H9 (cell line): ENCODE data around the gene SEPTIN5. TPM values are rescaled to one million over a fixed set of nuclear protein-coding genes. Genes with fewer than 3 reads are reported as not detected.

Experiments used
- DNase-seq: peaks from one replicate; pipeline ENCODE4 v3.0.0-alpha.2; 2017
- H2AFZ ChIP-seq: one replicate; pipeline ENCODE4 v1.6.1; 2013; ENCODE audit warnings: mild to moderate bottlenecking, low read length, control low read depth, moderate library complexity
- H2AK5ac ChIP-seq: 2 replicates; pipeline ENCODE4 v1.6.1; 2013; ENCODE audit warnings: low read length, control low read depth, mixed read lengths; ENCODE audit not compliant: insufficient read length
- H2BK120ac ChIP-seq: one replicate; pipeline ENCODE4 v1.6.1; 2013; ENCODE audit warnings: low read depth, mild to moderate bottlenecking, low read length, control low read depth, inconsistent platforms; ENCODE audit not compliant: poor library complexity, severe bottlenecking
- H2BK12ac ChIP-seq: 2 replicates; pipeline ENCODE4 v1.6.1; 2013; ENCODE audit warnings: low read length, control low read depth, mixed read lengths, low read depth; ENCODE audit not compliant: insufficient read length
- H2BK15ac ChIP-seq: 2 replicates; pipeline ENCODE4 v1.6.1; 2013; ENCODE audit warnings: low read depth, low read length, control low read depth
- H2BK20ac ChIP-seq: one replicate; pipeline ENCODE4 v1.6.1; 2013; ENCODE audit warnings: low read depth, mild to moderate bottlenecking, low read length, control low read depth, inconsistent platforms; ENCODE audit not compliant: poor library complexity, severe bottlenecking
- H2BK5ac ChIP-seq: 2 replicates; pipeline ENCODE4 v1.6.1; 2013; ENCODE audit warnings: low read length, control low read depth, mixed read lengths; ENCODE audit not compliant: insufficient read length
- H3K14ac ChIP-seq: 2 replicates; pipeline ENCODE4 v1.6.1; 2013; ENCODE audit warnings: low read length, control low read depth; ENCODE audit not compliant: insufficient read depth
- H3K18ac ChIP-seq: 2 replicates; pipeline ENCODE4 v1.6.1; 2013; ENCODE audit warnings: low read depth, mild to moderate bottlenecking, mixed read lengths, low read length, control low read depth; ENCODE audit not compliant: insufficient read length
- H3K23ac ChIP-seq: 2 replicates; pipeline ENCODE4 v1.6.1; 2013; ENCODE audit warnings: low read length, control low read depth, mixed read lengths, low read depth; ENCODE audit not compliant: insufficient read length
- H3K23me2 ChIP-seq: 2 replicates; pipeline ENCODE4 v1.6.1; 2013; ENCODE audit warnings: low read depth, mild to moderate bottlenecking, mixed read lengths, low read length, control low read depth; ENCODE audit not compliant: insufficient read length, poor library complexity, severe bottlenecking
- H3K27ac ChIP-seq: 2 replicates; pipeline ENCODE4 v1.5.1; 2013; ENCODE audit warnings: low read length, control low read depth, mixed read lengths, low read depth; ENCODE audit not compliant: insufficient read length
- H3K27me3 ChIP-seq: 2 replicates; pipeline ENCODE4 v1.6.1; 2013; ENCODE audit warnings: low read length, control low read depth, inconsistent platforms; ENCODE audit not compliant: insufficient read depth
- H3K4ac ChIP-seq: 2 replicates; pipeline ENCODE4 v1.6.1; 2013; ENCODE audit warnings: low read depth, mild to moderate bottlenecking, control low read depth, inconsistent platforms, low read length, moderate library complexity
- H3K4me1 ChIP-seq: 2 replicates; pipeline ENCODE4 v1.6.1; 2013; ENCODE audit warnings: low read length, control low read depth, inconsistent platforms; ENCODE audit not compliant: insufficient read depth
- H3K4me2 ChIP-seq: 2 replicates; pipeline ENCODE4 v1.6.1; 2013; ENCODE audit warnings: low read length, control low read depth, mixed read lengths; ENCODE audit not compliant: insufficient read length, insufficient read depth
- H3K56ac ChIP-seq: 2 replicates; pipeline ENCODE4 v1.6.1; 2013; ENCODE audit warnings: low read depth, mild to moderate bottlenecking, mixed read lengths, low read length, control low read depth; ENCODE audit not compliant: insufficient read length
- H3K79me1 ChIP-seq: 2 replicates; pipeline ENCODE4 v1.6.1; 2013; ENCODE audit warnings: low read depth, mild to moderate bottlenecking, moderate library complexity, low read length, control low read depth, inconsistent platforms; ENCODE audit not compliant: insufficient read depth, poor library complexity, severe bottlenecking
- H3K79me2 ChIP-seq: 2 replicates; pipeline ENCODE4 v1.6.1; 2013; ENCODE audit warnings: low read length, control low read depth, inconsistent platforms; ENCODE audit not compliant: insufficient read depth
- H3K9ac ChIP-seq: 2 replicates; pipeline ENCODE4 v1.6.1; 2013; ENCODE audit warnings: low read length, control low read depth, mixed read lengths; ENCODE audit not compliant: insufficient read length; ENCODE audit errors: extremely low read depth
- H3K9me3 ChIP-seq: one replicate; pipeline ENCODE4 v1.6.1; 2013; ENCODE audit warnings: low read depth, low read length, inconsistent platforms; ENCODE audit not compliant: control insufficient read depth
- H3T11ph ChIP-seq: one replicate; pipeline ENCODE4 v1.6.1; 2013; ENCODE audit warnings: mild to moderate bottlenecking, low read length, control low read depth, inconsistent platforms
- H4K20me1 ChIP-seq: one replicate; pipeline ENCODE4 v1.6.1; 2013; ENCODE audit not compliant: control insufficient read depth, insufficient read length, insufficient read depth
- H4K5ac ChIP-seq: 2 replicates; pipeline ENCODE4 v1.6.1; 2013; ENCODE audit warnings: low read depth, mild to moderate bottlenecking, mixed read lengths, low read length, control low read depth; ENCODE audit not compliant: insufficient read length
- H4K8ac ChIP-seq: replicated peaks from 2 replicates; pipeline ENCODE4 v1.6.1; 2013; ENCODE audit warnings: low read length, control low read depth, mixed read lengths, low read depth; ENCODE audit not compliant: insufficient read length
- H4K91ac ChIP-seq: 2 replicates; pipeline ENCODE4 v1.6.1; 2013; ENCODE audit warnings: low read depth, mild to moderate bottlenecking, moderate library complexity, mixed read lengths, low read length, control low read depth; ENCODE audit not compliant: insufficient read length
- H3K27ac Mint-ChIP-seq, 3 experiments: 2 replicates in 2 of 3; 3 replicates in 1 of 3; pipeline ENCODE4 v1.8.0; 2020 to 2021; ENCODE audit warnings: mixed read lengths in 3 of 3, mild to moderate bottlenecking in 1 of 3, moderate library complexity in 1 of 3
- H3K27me3 Mint-ChIP-seq: 2 replicates; pipeline ENCODE4 v1.8.0; 2021; ENCODE audit warnings: low read depth, mild to moderate bottlenecking, moderate library complexity, mixed read lengths
- H3K36me3 Mint-ChIP-seq, 3 experiments: 2 replicates in 2 of 3; 3 replicates in 1 of 3; pipeline ENCODE4 v1.8.0; 2020 to 2021; ENCODE audit warnings: low read depth in 3 of 3, mixed read lengths in 3 of 3; ENCODE audit not compliant: insufficient read depth in 1 of 3
- H3K4me1 Mint-ChIP-seq, 2 experiments: 2 replicates each; pipeline ENCODE4 v1.8.0; 2020; ENCODE audit warnings: mixed read lengths in 2 of 2
- H3K4me3 Mint-ChIP-seq, 2 experiments: 2 replicates in 1 of 2; 3 replicates in 1 of 2; pipeline ENCODE4 v1.8.0; 2020 to 2021; ENCODE audit warnings: mild to moderate bottlenecking in 2 of 2, mixed read lengths in 2 of 2, moderate library complexity in 1 of 2
- H3K9me3 Mint-ChIP-seq, 2 experiments: 2 replicates in 1 of 2; 3 replicates in 1 of 2; pipeline ENCODE4 v1.8.0; 2020; ENCODE audit warnings: mild to moderate bottlenecking in 2 of 2, mixed read lengths in 2 of 2, moderate library complexity in 1 of 2
- CTCF ChIP-seq: fragments of 200-600 bp; sonication (generic); conservative IDR thresholded peaks from 3 replicates; pipeline ENCODE4 v1.8.0; 2021; ENCODE audit warnings: antibody characterized with exemption, mild to moderate bottlenecking
- WGBS: extraction: QIAGEN DNeasy Blood & Tissue Kit; methylation state at CpG from one replicate; pipeline ENCODE4 v1.1.7; 2013; ENCODE audit warnings: missing lambda C conversion rate, low lambda C conversion rate, mixed read lengths; ENCODE audit not compliant: insufficient read length; ENCODE audit errors: extremely low coverage; 5-methylcytosine and 5-hydroxymethylcytosine counted together
- total RNA-seq: library from RNA; stranded (reverse); gene quantifications from 2 replicates; pipeline ENCODE4 v1.2.1, GENCODE V29; 2021

The SEPTIN5 gene
- total RNA-seq, 1 experiment from 2014 or later = 17.8 TPM

GRCh38 chr22:19721330-19722177 is 7.3 kb downstream of the SEPTIN5 start:
- Histone ChIP-seq H2AK5ac (no peak overlapping the region), H3K79me2 (no peaks in the 10 kb centered on the region), H3K27me3 (peaks cover 67% of the 10 kb centered on the region; the same call in 1 of the 2 replicates), H3K18ac (no peak overlapping the region), H2BK12ac (no peak overlapping the region), H3K4me2 (peak overlapping the region; percentile 48), H3K9ac (no peak overlapping the region), H3T11ph (no peak overlapping the region), H2AFZ (no peak overlapping the region), H3K9me3 (no peaks in the 10 kb centered on the region), H2BK120ac (no peak overlapping the region), H4K5ac (no peak overlapping the region), H2BK5ac (no peak overlapping the region), H3K27ac (no peak overlapping the region), H3K23me2 (peaks cover 10% of the 10 kb centered on the region), H3K4me1 (peaks cover 2% of the 10 kb centered on the region; the same call in 1 of the 2 replicates), H4K20me1 (peaks cover 4% of the 10 kb centered on the region), H4K8ac (no peak overlapping the region), H3K56ac (no peak overlapping the region), H3K79me1 (no peaks in the 10 kb centered on the region), H3K4ac (no peak overlapping the region), H4K91ac (no peak overlapping the region), H2BK20ac (no peak overlapping the region), H2BK15ac (no peak overlapping the region), H3K14ac (no peak overlapping the region), H3K23ac (no peak overlapping the region)
- H3K27ac Mint-ChIP-seq = no peak overlapping the region
- H3K4me1 Mint-ChIP-seq = peaks cover 17 to 32% of the 10 kb centered on the region in 2 experiments
- H3K27me3 Mint-ChIP-seq = peaks cover 81% of the 10 kb centered on the region
- H3K9me3 Mint-ChIP-seq = peaks cover 6 to 19% of the 10 kb centered on the region in 2 experiments; a peak in 4 of 5 replicates
- peak overlapping the region in 1 of 2 experiments; percentile 77; a peak in 3 of 5 replicates for H3K4me3 Mint-ChIP-seq
- WGBS = no CpG with 5 or more reads among the region's 44 CpGs
- peaks cover 7 to 18% (median 14%) of the 10 kb centered on the region in 3 experiments; a peak in 6 of 7 replicates for H3K36me3 Mint-ChIP-seq
- no peak for DNase-seq
- TF ChIP-seq CTCF = no peak
